ENCODE measurements around the gene DNAJC1.
"Not testable (repeated sequence)": the region's sequence is repeated elsewhere in the genome, so short reads cannot be mapped to it uniquely, and the experiment has no call there.

Gene DNAJC1

DNA sequence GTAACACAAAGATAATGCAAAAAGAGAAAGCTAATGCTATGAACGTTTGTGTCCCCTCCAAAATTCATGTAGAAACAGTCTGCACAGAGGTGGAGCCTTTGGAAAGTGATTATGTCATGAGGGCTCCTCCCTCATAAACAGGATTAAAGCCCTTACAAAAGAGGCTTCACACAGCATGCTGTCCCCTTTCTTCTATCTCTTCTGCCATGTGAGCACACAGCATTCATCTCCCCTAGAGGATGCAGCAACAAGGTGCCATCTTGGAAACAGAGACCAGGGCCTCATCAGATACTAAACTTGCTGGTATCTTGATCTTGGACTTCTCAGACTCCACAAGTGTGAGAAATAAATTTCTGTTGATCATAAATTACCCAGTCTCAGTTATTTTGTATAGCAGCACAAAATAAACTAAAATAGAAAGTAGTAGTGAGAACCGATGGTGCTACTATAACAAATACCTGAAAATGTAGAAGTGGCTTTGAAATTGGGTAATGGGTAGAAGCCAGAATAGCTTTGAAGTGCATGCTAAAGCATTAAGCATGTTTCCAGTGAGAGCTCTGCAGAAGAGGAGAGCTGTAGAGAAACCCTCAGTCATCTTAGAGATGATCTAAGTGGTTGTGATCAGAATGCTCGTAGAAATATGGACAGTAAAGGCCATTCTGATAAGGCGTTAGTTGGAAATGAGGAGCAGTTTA is 108.7 kb downstream of the DNAJC1 start:
- DNase-seq (ENCODE audit: low read depth, low spot score), result no peak
- H3K4me3 ChIP-seq, result no peak overlapping the region
- H3K9ac ChIP-seq (ENCODE audit: insufficient read length), result no peak overlapping the region
- H3K27ac ChIP-seq, result no peak overlapping the region
- no peak for TF ChIP-seq EZH2 (IDR thresholded peaks at IDR 0.05)
- no peak for TF ChIP-seq POLR2AphosphoS5 (IDR thresholded peaks at IDR 0.05; ENCODE audit: borderline replicate concordance, low read depth, low read length)
- no peak for TF ChIP-seq FOXP2 (optimal IDR thresholded peaks at IDR 0.05; ENCODE audit: control extremely low read depth, extremely low read length, insufficient read depth)
- no peaks in the 10 kb centered on the region for H3K36me3 ChIP-seq (ENCODE audit: insufficient read depth, low read length)
- H3K9me3 ChIP-seq (ENCODE audit: low read depth, low read length), result no peaks in the 10 kb centered on the region

- no peak for TF ChIP-seq POLR2AphosphoS5 (IDR thresholded peaks at IDR 0.05; ENCODE audit: borderline replicate concordance, low read depth, low read length)
- Histone ChIP-seq H3K9me3 (ENCODE audit: low read depth, low read length) (no peaks in the 10 kb centered on the region), H3K4me3 (no peak overlapping the region), H3K27ac (no peak overlapping the region), H3K36me3 (ENCODE audit: insufficient read depth, low read length) (no peaks in the 10 kb centered on the region), H3K9ac (ENCODE audit: insufficient read length) (no peak overlapping the region)
- DNase-seq (ENCODE audit: low read depth, low spot score), result no peak
Observed at GRCh38 chr10:21891439-21891838, 112.1 kb downstream of the DNAJC1 start.

DNA sequence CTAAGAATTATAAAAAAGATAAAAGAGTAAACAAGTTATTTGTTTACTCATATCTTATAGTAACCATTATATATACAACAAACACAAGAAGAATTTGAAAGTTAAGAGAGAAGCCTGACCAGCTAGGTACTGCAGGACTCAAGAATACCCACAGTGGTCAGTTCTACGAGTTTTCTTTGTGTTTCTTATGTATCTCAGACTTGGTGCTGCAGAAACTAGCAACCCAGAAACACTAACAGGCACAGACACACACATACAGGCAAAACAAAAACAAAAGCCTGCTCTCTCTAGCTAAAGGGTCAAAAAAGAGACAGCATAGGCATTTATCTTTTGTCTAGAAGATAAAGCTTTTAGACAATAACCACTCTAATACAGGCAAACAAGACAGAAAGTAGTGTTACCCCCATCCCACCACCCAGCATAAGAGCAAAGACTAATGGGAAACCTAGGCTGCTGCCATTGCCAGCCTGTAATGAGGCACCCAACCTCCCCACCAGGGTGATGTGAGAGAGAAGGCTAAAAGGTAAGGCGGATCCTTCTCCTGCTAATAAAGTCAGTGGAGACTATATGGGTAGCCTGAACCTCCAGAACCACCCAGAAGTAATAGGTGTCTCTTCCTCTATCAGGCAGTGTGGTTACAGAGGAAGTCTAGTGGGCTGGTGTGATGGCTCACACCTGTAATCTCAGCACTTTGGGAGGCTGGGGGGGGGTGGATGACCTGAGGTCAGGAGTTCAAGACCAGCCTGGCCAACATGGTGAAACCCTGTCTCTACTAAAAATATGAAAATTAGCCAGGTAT is 113.9 kb downstream of the DNAJC1 start:
- no peaks in the 10 kb centered on the region for H3K9me3 ChIP-seq (ENCODE audit: low read depth, low read length)
- no peak for DNase-seq (ENCODE audit: low read depth, low spot score)
- no peak overlapping the region for H3K27ac ChIP-seq
- H3K4me3 ChIP-seq, result no peak overlapping the region
- no peaks in the 10 kb centered on the region for H3K36me3 ChIP-seq (ENCODE audit: insufficient read depth, low read length)
- no peak for TF ChIP-seq POLR2AphosphoS5 (IDR thresholded peaks at IDR 0.05; ENCODE audit: borderline replicate concordance, low read depth, low read length)
- TF ChIP-seq FOXP2 (optimal IDR thresholded peaks at IDR 0.05; ENCODE audit: control extremely low read depth, extremely low read length, insufficient read depth), result no peak
- no peak for TF ChIP-seq EZH2 (IDR thresholded peaks at IDR 0.05)
- H3K9ac ChIP-seq (ENCODE audit: insufficient read length), result no peak overlapping the region

DNA sequence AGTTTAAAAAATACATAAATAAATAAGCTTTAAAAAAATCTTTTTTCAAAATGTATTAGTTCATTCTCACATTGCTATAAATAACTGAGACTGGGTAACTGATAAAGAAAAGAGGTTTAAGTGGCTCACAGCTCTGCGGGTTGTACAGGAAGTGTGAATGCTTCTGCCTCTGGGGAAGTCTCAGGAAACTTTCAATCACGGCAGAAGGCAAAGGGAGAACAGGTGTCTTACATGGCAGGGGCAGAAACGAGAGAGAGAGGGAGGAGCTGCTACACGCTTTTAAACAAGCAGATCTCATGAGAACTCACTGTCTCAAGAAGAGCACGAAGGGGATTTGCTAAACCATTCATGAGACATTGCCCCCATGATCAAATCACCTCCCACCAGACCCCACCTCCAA is 114.6 kb downstream of the DNAJC1 start:
- Histone ChIP-seq H3K9me3 (ENCODE audit: low read depth, low read length) (no peaks in the 10 kb centered on the region), H3K27ac (no peak overlapping the region), H3K36me3 (ENCODE audit: insufficient read depth, low read length) (no peaks in the 10 kb centered on the region), H3K9ac (ENCODE audit: insufficient read length) (no peak overlapping the region), H3K4me3 (no peak overlapping the region)
- DNase-seq (ENCODE audit: low read depth, low spot score), result no peak
- TF ChIP-seq FOXP2 (optimal IDR thresholded peaks at IDR 0.05; ENCODE audit: control extremely low read depth, extremely low read length, insufficient read depth), result no peak
- TF ChIP-seq EZH2 (IDR thresholded peaks at IDR 0.05), result no peak
- no peak for TF ChIP-seq POLR2AphosphoS5 (IDR thresholded peaks at IDR 0.05; ENCODE audit: borderline replicate concordance, low read depth, low read length)

DNA sequence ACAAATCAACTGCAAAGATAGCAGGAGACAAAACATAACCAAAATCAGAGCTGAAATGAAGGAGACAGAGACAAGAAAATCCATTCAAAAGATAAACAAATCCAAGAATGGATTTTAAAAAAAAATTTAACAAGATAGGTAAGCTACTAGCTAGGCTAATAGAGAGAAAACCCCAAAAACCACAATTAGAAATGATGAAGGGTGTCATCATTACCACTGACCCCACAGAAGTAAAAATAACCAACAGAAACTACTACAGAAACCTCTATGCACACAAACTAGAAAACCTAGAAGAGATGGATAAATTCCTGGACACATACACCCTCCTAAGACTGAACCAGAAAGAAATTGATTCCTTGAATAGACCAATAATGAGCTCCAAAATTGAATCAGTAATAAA is 117.6 kb downstream of the DNAJC1 start:
- Histone ChIP-seq H3K36me3 (ENCODE audit: insufficient read depth, low read length) (no peaks in the 10 kb centered on the region), H3K27ac (no peak overlapping the region), H3K9ac (ENCODE audit: insufficient read length) (no peak overlapping the region), H3K4me3 (no peak overlapping the region), H3K9me3 (ENCODE audit: low read depth, low read length) (no peaks in the 10 kb centered on the region)
- TF ChIP-seq EZH2 (IDR thresholded peaks at IDR 0.05), result no peak
- no peak for TF ChIP-seq FOXP2 (optimal IDR thresholded peaks at IDR 0.05; ENCODE audit: control extremely low read depth, extremely low read length, insufficient read depth)
- TF ChIP-seq POLR2AphosphoS5 (IDR thresholded peaks at IDR 0.05; ENCODE audit: borderline replicate concordance, low read depth, low read length), result no peak
- no peak for DNase-seq (ENCODE audit: low read depth, low spot score)

DNA sequence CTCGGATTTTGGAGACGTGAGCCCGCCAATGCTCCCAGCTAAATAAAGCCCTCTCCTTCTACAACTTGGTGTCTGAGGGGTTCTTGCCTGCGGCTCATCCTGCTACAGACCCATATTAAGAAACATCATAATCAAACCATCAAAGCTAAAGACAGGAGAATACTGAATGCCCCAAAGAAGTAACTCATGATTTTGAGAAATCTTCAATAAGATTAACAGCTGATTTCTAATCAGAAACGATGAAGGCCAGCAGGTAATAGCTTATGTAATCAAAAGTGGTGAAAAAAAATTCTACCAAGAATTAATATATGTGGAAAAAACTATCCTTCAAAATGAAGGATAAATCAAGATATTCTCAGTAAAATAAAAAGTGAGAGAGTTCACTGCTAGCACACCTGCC is 130.3 kb downstream of the DNAJC1 start:
- H3K9me3 ChIP-seq (ENCODE audit: low read depth, low read length), result no peaks in the 10 kb centered on the region
- no peak for DNase-seq (ENCODE audit: low read depth, low spot score)
- H3K27ac ChIP-seq, result no peak overlapping the region
- H3K4me3 ChIP-seq, result no peak overlapping the region
- no peaks in the 10 kb centered on the region for H3K36me3 ChIP-seq (ENCODE audit: insufficient read depth, low read length)
- TF ChIP-seq FOXP2 (optimal IDR thresholded peaks at IDR 0.05; ENCODE audit: control extremely low read depth, extremely low read length, insufficient read depth) (no peak), EZH2 (IDR thresholded peaks at IDR 0.05) (no peak), POLR2AphosphoS5 (IDR thresholded peaks at IDR 0.05; ENCODE audit: borderline replicate concordance, low read depth, low read length) (no peak)
- no peak overlapping the region for H3K9ac ChIP-seq (ENCODE audit: insufficient read length)

DNA sequence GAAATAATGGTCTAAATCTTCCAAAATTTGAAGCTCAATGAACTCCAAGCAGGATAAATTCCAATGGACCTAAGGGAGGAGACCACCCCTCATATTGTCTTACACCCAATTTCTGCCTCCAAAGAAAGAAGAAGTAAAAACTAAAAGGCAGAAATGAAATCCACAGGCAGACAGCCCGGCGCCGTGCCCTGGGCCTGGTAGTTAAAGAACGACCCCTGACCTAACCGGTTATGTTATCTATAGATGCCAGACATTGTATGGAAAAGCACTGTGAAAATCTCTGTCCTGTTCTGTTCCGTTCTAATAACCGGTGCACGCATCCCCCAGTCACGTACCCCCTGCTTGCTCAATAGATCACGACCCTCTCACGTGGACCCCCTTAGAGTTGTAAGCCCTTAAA is 130.8 kb downstream of the DNAJC1 start:
- not testable (repeated sequence) for H3K9me3 ChIP-seq (ENCODE audit: low read depth, low read length); H3K36me3 ChIP-seq (ENCODE audit: insufficient read depth, low read length); H3K9ac ChIP-seq (ENCODE audit: insufficient read length); H3K4me3 ChIP-seq; H3K27ac ChIP-seq; DNase-seq (ENCODE audit: low read depth, low spot score)

- Histone ChIP-seq H3K4me3 (no peak overlapping the region), H3K36me3 (ENCODE audit: insufficient read depth, low read length) (no peaks in the 10 kb centered on the region)
- TF ChIP-seq FOXP2 (optimal IDR thresholded peaks at IDR 0.05; ENCODE audit: control extremely low read depth, extremely low read length, insufficient read depth), result no peak
- TF ChIP-seq POLR2AphosphoS5 (IDR thresholded peaks at IDR 0.05; ENCODE audit: borderline replicate concordance, low read depth, low read length), result no peak
- TF ChIP-seq EZH2 (IDR thresholded peaks at IDR 0.05), result no peak
Observed at GRCh38 chr10:21870849-21871248, 132.7 kb downstream of the DNAJC1 start.

DNA sequence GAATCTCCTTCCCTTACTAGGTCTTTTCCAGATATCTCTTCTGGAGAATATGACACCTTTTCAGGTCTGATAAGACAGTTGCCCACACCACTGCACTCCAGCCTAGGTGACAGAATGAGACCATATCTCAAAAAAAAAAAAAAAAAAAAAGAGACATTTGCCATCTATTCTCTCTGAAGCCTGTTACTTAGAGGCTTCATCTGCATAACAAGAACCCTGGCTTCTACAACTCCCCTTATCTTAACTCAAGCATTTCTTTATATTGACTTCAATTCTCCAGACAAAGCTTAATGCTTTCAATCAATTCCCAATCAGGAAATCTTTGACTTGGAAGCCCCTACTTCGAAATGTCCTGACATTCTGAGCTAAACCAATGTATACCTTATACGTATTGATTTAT is 134.4 kb downstream of the DNAJC1 start:
- H3K36me3 ChIP-seq (ENCODE audit: insufficient read depth, low read length); H3K9me3 ChIP-seq (ENCODE audit: low read depth, low read length); H3K27ac ChIP-seq; DNase-seq (ENCODE audit: low read depth, low spot score); H3K9ac ChIP-seq (ENCODE audit: insufficient read length); H3K4me3 ChIP-seq: not testable (repeated sequence)

More at GRCh38 chr10:21870849-21871248, 132.7 kb downstream of the DNAJC1 start:
- Histone ChIP-seq H3K9ac (ENCODE audit: insufficient read length) (no peak overlapping the region), H3K9me3 (ENCODE audit: low read depth, low read length) (no peaks in the 10 kb centered on the region), H3K27ac (no peak overlapping the region)
- no peak for DNase-seq (ENCODE audit: low read depth, low spot score)
